HG03575 (cell line): ENCODE measurements around the gene MOK.
"Not testable (repeated sequence)": the region's sequence is repeated elsewhere in the genome, so short reads cannot be mapped to it uniquely, and the experiment has no call there.

Experiments used
- ATAC-seq: cut with Tn5 transposase; IDR thresholded peaks from one replicate; pipeline ENCODE4 v1.9.1; 2021; ENCODE audit not compliant: unreplicated experiment, insufficient number of reproducible peaks, low FRiP score; ENCODE audit errors: extremely low read depth

MOK gene

DNA sequence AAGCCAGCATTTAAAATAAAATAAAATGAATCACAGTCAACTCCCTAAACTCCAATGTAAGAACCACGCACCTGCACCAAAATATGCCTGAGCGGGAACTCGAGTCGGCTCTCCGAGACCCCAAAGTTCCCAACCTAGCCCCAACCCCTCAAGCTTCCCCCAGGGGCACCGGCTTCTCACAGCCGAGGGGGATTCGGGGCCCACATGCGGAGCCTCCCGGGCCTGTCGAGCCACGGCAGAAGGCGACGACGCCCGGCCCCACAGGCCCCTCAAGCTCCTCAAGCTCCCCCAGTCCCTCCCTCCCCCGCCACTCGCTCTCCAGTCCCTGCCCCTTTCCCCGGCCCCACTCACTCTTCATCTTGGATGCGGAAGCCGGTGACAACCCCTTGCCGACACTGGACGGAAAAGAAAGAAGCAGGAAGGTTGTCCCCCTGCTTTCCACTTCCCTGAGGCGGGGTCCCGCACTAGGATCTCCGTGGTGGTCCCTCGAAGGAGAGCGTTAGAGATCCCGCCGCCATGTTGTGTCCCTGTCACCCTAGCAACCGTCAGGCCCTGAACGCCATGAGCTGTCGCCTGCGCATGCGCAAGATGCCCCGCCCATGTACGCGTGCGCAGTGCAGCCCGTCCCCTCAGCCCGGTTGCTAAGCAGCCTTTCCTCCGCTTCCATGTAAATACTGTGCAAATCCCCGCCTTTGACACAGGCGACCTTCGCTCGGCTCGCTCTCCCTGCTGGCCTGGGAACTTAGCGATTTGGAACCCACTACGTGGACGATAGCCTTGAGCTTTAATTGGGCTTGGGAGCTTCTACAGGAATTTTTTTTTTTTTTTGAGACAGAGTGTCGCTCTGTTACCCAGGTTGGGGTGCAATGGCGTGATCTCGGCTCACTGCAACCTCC is at the start of gene MOK:
Gene MOK (minus strand): TSS at position 554 of the 896 bp plus-strand sequence. CDS start 196 bp downstream, at position 358.
- peak; percentile 54 for ATAC-seq

- ATAC-seq = no peak
Observed at GRCh38 chr14:102353126-102353619, 48.2 kb upstream of the MOK start.

GRCh38 chr14:102352213-102352612 is 47.2 kb upstream of the MOK start:
- ATAC-seq = no peak

- ATAC-seq = not testable (repeated sequence)
Observed at GRCh38 chr14:102351593-102351992, 46.6 kb upstream of the MOK start.

DNA sequence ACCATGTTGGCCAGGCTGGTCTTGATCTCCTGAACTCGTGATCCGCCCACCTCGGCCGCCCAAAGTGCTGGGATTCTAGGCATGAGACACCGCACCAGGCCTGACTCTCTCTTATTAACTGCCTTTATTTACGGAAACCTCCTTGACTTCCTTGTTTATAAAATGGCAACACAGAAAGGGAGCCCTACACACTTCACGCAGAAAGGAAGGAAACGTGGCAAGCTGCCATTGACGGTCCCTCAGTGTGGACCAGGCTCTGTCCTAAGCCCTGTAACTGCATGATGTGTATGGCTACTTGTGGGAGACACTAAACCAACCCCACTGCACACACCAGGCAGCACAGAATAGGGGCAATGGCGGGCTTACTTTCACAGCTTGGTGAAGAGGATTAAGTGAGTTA is 46.1 kb upstream of the MOK start:
- no peak for ATAC-seq

- ATAC-seq = no peak
Observed at GRCh38 chr14:102348376-102348775, 43.4 kb upstream of the MOK start.

DNA sequence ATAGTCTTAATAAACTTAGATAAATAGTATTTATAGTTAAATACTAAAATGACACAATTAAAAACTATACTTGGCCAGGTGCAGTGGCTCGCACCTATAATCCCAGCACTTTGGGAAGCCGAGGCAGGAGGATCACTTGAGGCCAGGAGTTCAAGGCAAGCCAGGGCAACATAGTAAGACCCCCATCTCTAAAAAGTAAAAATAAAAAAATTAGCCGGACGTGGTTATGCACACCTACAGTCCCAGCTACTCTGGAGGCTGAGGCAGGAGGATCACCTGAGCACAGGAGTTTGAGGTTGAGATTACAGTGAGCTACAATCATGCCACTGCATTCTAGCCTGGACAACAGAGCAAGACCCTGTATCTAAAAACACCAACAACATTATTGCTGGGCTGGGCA is 41.7 kb upstream of the MOK start:
- no peak for ATAC-seq

GRCh38 chr14:102345232-102345631 is 40.3 kb upstream of the MOK start:
- ATAC-seq = no peak

DNA sequence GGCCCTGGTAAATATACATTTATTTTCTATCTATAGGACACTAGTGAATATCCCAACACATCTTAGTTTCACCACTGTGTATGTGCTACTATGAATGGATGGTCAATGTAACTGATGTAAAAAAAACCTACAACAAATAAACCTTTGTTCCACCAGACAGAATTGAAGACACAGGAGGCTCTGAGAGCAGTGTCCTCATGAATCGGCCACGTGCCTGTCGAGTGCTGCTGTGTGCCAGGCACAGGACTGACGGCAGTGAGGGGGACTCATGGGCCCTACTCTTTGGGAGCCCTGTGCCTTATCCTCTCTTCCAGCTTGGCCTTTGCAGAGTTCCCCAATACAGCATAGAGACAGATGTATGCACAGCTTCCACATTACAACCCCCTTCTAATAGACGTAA is 39.5 kb upstream of the MOK start:
- no peak for ATAC-seq

GRCh38 chr14:102344084-102344483 is 39.1 kb upstream of the MOK start:
- no peak for ATAC-seq

GRCh38 chr14:102342238-102342637 is 37.3 kb upstream of the MOK start:
- ATAC-seq = no peak

GRCh38 chr14:102341566-102341965 is 36.6 kb upstream of the MOK start:
- ATAC-seq = no peak

- ATAC-seq = no peak
Observed at GRCh38 chr14:102338724-102339123, 33.8 kb upstream of the MOK start.

- ATAC-seq = no peak
Observed at GRCh38 chr14:102335163-102335562, 30.2 kb upstream of the MOK start.

- no peak for ATAC-seq
Observed at GRCh38 chr14:102333795-102334705, 29.1 kb upstream of the MOK start.

DNA sequence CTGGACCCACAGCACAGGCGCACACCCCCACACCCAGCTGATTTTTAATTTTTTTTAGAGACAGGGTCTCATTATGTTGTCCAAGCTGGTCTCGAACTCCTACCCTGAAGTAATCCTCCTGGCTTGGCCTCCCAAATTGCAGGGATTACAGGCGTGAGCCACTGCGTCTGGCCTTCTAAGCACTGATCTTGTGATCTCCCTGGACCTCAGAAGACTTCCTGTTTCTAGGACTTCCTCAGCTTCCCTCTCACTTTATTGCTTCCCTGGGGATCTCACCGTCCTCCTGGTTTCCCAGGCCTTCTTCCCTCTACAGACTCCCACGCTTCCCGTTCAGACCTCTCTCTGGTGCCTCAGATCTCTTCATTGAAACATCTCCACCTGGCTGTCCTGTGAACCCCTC is 28.4 kb upstream of the MOK start:
- ATAC-seq = no peak

- ATAC-seq = no peak
Observed at GRCh38 chr14:102330806-102331205, 25.8 kb upstream of the MOK start.

DNA sequence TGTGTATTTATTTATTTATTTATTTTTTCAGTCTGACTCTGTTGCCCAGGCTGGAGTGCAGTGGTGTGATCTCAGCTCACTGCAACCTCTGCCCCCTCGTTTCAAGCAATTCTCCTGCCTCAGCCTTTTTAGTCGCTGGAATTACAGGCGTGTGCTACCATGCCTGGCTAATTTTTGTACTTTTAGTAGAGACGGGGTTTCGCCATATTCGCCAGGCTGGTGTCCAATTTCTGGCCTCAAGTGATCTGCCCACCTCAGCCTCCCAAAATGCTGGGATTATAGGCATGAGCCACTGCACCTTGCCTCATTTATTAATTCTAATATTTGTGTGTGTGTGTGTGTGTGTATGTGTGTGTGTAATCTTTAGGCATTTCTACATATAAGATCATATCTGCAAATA is 24.4 kb upstream of the MOK start:
- ATAC-seq = not testable (repeated sequence)

- no peak for ATAC-seq
Observed at GRCh38 chr14:102326583-102326982, 21.6 kb upstream of the MOK start.
